ENCODE data around the gene TRMT44.

DNA sequence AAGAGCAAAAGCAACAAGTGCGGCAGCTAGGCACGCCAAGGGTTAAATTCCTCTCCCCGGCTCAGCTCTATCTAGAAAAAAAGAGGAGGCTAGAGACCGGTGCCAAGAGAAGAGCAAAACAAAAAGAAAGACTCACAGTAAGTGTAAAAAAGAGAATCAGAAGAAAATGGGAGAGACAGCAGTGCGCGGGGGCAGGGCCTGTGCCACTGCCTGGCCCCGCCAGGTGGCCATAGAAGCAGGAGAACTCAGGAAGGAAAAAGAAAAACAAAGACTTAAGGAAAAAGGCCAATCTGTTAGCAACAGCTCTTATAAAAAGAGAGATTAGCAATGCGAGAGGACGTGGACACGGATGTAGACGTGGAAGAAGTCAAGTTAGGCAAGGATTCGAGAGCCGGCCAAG is 3.3 kb upstream of the TRMT44 start:
- no peak for TF ChIP-seq POLR2A (IDR thresholded peaks at IDR 0.05; ENCODE audit: low read length)
- no peak for TF ChIP-seq GATA1 (IDR thresholded peaks at IDR 0.05; ENCODE audit: low read depth, low read length)
